ENCODE results near the gene LRRC3C.

DNA sequence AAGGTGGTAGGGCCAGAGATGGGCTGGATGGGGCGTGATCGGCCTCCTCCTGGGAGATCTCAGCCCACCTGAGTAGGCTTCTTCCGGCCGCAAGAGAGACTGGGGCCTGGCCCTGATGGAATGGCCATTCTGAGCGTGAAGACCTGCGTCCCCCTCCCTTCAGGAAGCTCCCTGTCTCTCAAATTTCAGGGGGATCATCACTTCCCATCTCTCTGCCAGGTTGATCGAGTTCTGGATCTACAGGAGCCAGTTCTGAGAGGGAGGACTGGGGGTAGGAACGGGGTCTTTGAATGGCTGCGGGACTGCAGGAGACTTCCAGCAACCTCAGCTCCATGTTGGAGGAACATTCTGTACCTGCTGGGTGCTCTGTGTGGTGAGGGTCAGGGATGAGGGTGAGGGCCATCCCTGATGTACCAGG is 25.9 kb downstream of the LRRC3C start:
- TF ChIP-seq, protein P1, sequence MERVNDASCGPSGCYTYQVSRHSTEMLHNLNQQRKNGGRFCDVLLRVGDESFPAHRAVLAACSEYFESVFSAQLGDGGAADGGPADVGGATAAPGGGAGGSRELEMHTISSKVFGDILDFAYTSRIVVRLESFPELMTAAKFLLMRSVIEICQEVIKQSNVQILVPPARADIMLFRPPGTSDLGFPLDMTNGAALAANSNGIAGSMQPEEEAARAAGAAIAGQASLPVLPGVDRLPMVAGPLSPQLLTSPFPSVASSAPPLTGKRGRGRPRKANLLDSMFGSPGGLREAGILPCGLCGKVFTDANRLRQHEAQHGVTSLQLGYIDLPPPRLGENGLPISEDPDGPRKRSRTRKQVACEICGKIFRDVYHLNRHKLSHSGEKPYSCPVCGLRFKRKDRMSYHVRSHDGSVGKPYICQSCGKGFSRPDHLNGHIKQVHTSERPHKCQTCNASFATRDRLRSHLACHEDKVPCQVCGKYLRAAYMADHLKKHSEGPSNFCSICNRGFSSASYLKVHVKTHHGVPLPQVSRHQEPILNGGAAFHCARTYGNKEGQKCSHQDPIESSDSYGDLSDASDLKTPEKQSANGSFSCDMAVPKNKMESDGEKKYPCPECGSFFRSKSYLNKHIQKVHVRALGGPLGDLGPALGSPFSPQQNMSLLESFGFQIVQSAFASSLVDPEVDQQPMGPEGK (CRISPR knock-in tag; IDR thresholded peaks at IDR 0.05; ENCODE audit: borderline replicate concordance) = no peak
- TF ChIP-seq OSR1 (CRISPR knock-in tag; IDR thresholded peaks at IDR 0.05) (no peak), ZNF8 (CRISPR knock-in tag; IDR thresholded peaks at IDR 0.05) (no peak)
